Head of caudate nucleus (tissue), 42 donors: ENCODE data around the gene SORCS2.

Experiments used
- DNase-seq, 42 donors: peaks; one replicate each; pipeline versions ENCODE4 v3.0.0 to v3.0.0-alpha.2; 2020 to 2021; ENCODE audit warnings: mixed read lengths in 7 of 42
- intact Hi-C: fragments of 100-400 bp; cut with DNase I; formaldehyde crosslinking; loops from one replicate; pipeline ENCODE4 v1.15.0; 2022

The SORCS2 gene

GRCh38 chr4:7786517-7786916 lies 594.2 kb downstream of the SORCS2 start:
- peak in 1 of 42 donors; percentile 15 for DNase-seq
- intact Hi-C loops, result no loop called here

GRCh38 chr4:7787067-7787466 lies 594.7 kb downstream of the SORCS2 start:
- intact Hi-C loops, result no loop called here
- DNase-seq, result no peak

- intact Hi-C loops, result no loop called here
- DNase-seq, result peak in 1 of 42 donors; percentile 25
These were observed 595.4 kb downstream of the SORCS2 start for GRCh38 chr4:7787681-7788141.

- DNase-seq, result peak in 1 of 42 donors; percentile 23
- intact Hi-C loops, result no loop called here
These were observed 595.9 kb downstream of the SORCS2 start for GRCh38 chr4:7788193-7788592.

- peak in 2 of 42 donors; percentile 20 to 27 for DNase-seq
- intact Hi-C loops, result no loop called here
These were observed 596.5 kb downstream of the SORCS2 start for GRCh38 chr4:7788694-7789425.

- DNase-seq, result no peak
- intact Hi-C loops, result no loop called here
These were observed 597.7 kb downstream of the SORCS2 start for GRCh38 chr4:7790023-7790422.

GRCh38 chr4:7790999-7791398 lies 598.7 kb downstream of the SORCS2 start:
- DNase-seq, result peak in 1 of 42 donors; percentile 4
- intact Hi-C loops, result no loop called here
